Measurements from ENCODE around the gene JPT2. TPM values are rescaled to one million over a fixed set of nuclear protein-coding genes. Genes with fewer than 3 reads are reported as not detected.

The JPT2 gene
- total and polyA plus RNA-seq, 2 experiments from 2014 or later: 43.8 to 139 TPM

- H3K4me1 Mint-ChIP-seq: no peaks in the 10 kb centered on the region; the same call in 2 of the 3 replicates
- Histone ChIP-seq H3K79me2 (replicated peaks; ENCODE audit: insufficient read depth) (peaks cover 44% of the 10 kb centered on the region), H3K4me1 (ENCODE audit: insufficient read depth) (no peaks in the 10 kb centered on the region), H3K27me3 (ENCODE audit: insufficient read depth) (no peaks in the 10 kb centered on the region), H3K27ac (ENCODE audit: low read depth) (no peak overlapping the region), H3K4me2 (no peak overlapping the region), H4K20me1 (replicated peaks; ENCODE audit: insufficient read depth) (peaks cover 30% of the 10 kb centered on the region), H3K36me3 (ENCODE audit: insufficient read depth) (peaks cover 4% of the 10 kb centered on the region), H2AFZ (no peak overlapping the region), H3K4me3 (no peak overlapping the region), H3K9me2 (ENCODE audit: insufficient read depth) (no peaks in the 10 kb centered on the region), H3F3A (replicated peaks; ENCODE audit: low read depth) (no peaks in the 10 kb centered on the region)
- ATAC-seq: no peak
- no peak overlapping the region for H3K4me3 Mint-ChIP-seq
- no peak for DNase-seq (ENCODE audit: low spot score)
- H3K9me3 Mint-ChIP-seq: no peaks in the 10 kb centered on the region; the same call in 2 of the 3 replicates
- peaks cover 59% of the 10 kb centered on the region for H3K36me3 Mint-ChIP-seq (ENCODE audit: low read depth)
- no peak overlapping the region for H3K27ac Mint-ChIP-seq
- TF ChIP-seq ZNF331 (CRISPR knock-in tag; IDR thresholded peaks at IDR 0.05; ENCODE audit: low read depth) (no peak), CREB1 (CRISPR knock-in tag; IDR thresholded peaks at IDR 0.05; ENCODE audit: low read depth) (no peak), JUNB (IDR thresholded peaks at IDR 0.05; ENCODE audit: unreplicated experiment) (no peak), POLR2AphosphoS5 (IDR thresholded peaks at IDR 0.05; ENCODE audit: low read depth) (no peak), CTCF (conservative IDR thresholded peaks at IDR 0.05; ENCODE audit: low read depth in 2 of 2) (no peak), REST (IDR thresholded peaks at IDR 0.05; ENCODE audit: unreplicated experiment) (no peak), ZNF114 (CRISPR knock-in tag; IDR thresholded peaks at IDR 0.05) (no peak)
- H3K27me3 Mint-ChIP-seq (ENCODE audit: insufficient read depth, low read depth, poor library complexity): no peaks in the 10 kb centered on the region
Measured at GRCh38 chr16:1635070-1635469, 43.0 kb upstream of the JPT2 start.

GRCh38 chr16:1637526-1637925 is 40.6 kb upstream of the JPT2 start:
- no peak for ATAC-seq
- peaks cover 8% of the 10 kb centered on the region for H3K36me3 ChIP-seq (ENCODE audit: insufficient read depth)

More at GRCh38 chr16:1637526-1637925, 40.6 kb upstream of the JPT2 start:
- H4K20me1 ChIP-seq (replicated peaks; ENCODE audit: insufficient read depth): peaks cover 25% of the 10 kb centered on the region; the same call in 1 of the 2 replicates
- peaks cover 26% of the 10 kb centered on the region for H3K79me2 ChIP-seq (replicated peaks; ENCODE audit: insufficient read depth)
- no peak overlapping the region for H3K27ac ChIP-seq (ENCODE audit: low read depth)
- no peak overlapping the region for H3K4me3 ChIP-seq
- Mint-ChIP-seq H3K27ac (no peak overlapping the region), H3K27me3 (ENCODE audit: insufficient read depth, low read depth, poor library complexity) (peaks cover 4% of the 10 kb centered on the region), H3K4me3 (no peak overlapping the region), H3K36me3 (ENCODE audit: low read depth) (peaks cover 72% of the 10 kb centered on the region), H3K9me3 (no peaks in the 10 kb centered on the region), H3K4me1 (no peaks in the 10 kb centered on the region; the same call in 2 of the 3 replicates)
- H3F3A ChIP-seq (replicated peaks; ENCODE audit: low read depth): no peaks in the 10 kb centered on the region
- no peak for TF ChIP-seq NANOG (IDR thresholded peaks at IDR 0.05; ENCODE audit: borderline replicate concordance)
- H3K27me3 ChIP-seq (ENCODE audit: insufficient read depth): no peaks in the 10 kb centered on the region
- DNase-seq (ENCODE audit: low spot score): no peak
- no peaks in the 10 kb centered on the region for H3K4me1 ChIP-seq (ENCODE audit: insufficient read depth)
- H3K9me2 ChIP-seq (ENCODE audit: insufficient read depth): no peaks in the 10 kb centered on the region
- no peak overlapping the region for H3K4me2 ChIP-seq
- H2AFZ ChIP-seq: no peak overlapping the region
